Mucosa of descending colon (tissue), 3 donors: ENCODE measurements around the gene ZMPSTE24. TPM values are rescaled to one million over a fixed set of nuclear protein-coding genes. Genes with fewer than 3 reads are reported as not detected.

Source experiments
- ATAC-seq: fragments of 200-7000 bp; cut with Tn5 transposase; one replicate; pipeline ENCODE4 v1.9.1; 2020; ENCODE audit warnings: mild to moderate bottlenecking, moderate library complexity
- DNase-seq, 3 donors: peaks; one replicate each; pipeline ENCODE4 v3.0.0-alpha.2; 2020
- H3K36me3 ChIP-seq: fragments of 200-600 bp; one replicate; pipeline ENCODE4 v1.8.0; 2021; ENCODE audit warnings: low read depth, mild to moderate bottlenecking
- H3K4me1 ChIP-seq: fragments of 200-600 bp; one replicate; pipeline ENCODE4 v1.8.0; 2021; ENCODE audit warnings: low read depth, mild to moderate bottlenecking
- H3K4me3 ChIP-seq: fragments of 200-600 bp; one replicate; pipeline ENCODE4 v1.8.0; 2021; ENCODE audit warnings: mild to moderate bottlenecking
- H3K9me3 ChIP-seq: fragments of 200-600 bp; one replicate; pipeline ENCODE4 v1.8.0; 2021; ENCODE audit warnings: mild to moderate bottlenecking
- CTCF ChIP-seq: fragments of 200-600 bp; IDR thresholded peaks from one replicate; pipeline ENCODE4 v1.8.0; 2022; ENCODE audit warnings: antibody characterized with exemption, mild to moderate bottlenecking
- intact Hi-C, 2 donors: fragments of 100-400 bp; cut with DNase I in 1 of 2; cut with micrococcal nuclease in 1 of 2; formaldehyde crosslinking; loops; one replicate each; pipeline versions ENCODE4 v1.11.0 to v1.11.1; 2022; cut with DNase I, micrococcal nuclease
- total RNA-seq, 3 donors: library from RNA; stranded (reverse); fragmentation: NEBNext Ultra II Directional in 2 of 3; extraction: Animal tissue kit (Norgen Biotek cat#: 25700) in 2 of 3; gene quantifications; one replicate each; pipeline versions ENCODE4 v1.2.1 to v1.2.4, GENCODE V29; 2021 to 2023
- donor health status: DM: no; HTN: no; CAD: no; lungs with moderate emphysema.
- donor health status: DM: no; HTN: no; CAD: no.
- donor health status: DM: no; HTN: yes; CAD: no.

ZMPSTE24 gene
- total RNA-seq, 3 donors from 2014 or later = 46.0 to 51.9 (median 47.0) TPM

- Histone ChIP-seq H3K4me3 (no peak overlapping the region), H3K4me1 (no peaks in the 10 kb centered on the region), H3K36me3 (no peaks in the 10 kb centered on the region), H3K9me3 (no peaks in the 10 kb centered on the region)
- intact Hi-C loops = no loop called here
- ATAC-seq = no peak
- no peak for TF ChIP-seq CTCF
- no peak for DNase-seq
These were observed 45.2 kb downstream of the ZMPSTE24 start for GRCh38 chr1:40303051-40303771.

GRCh38 chr1:40303790-40304189 is 45.8 kb downstream of the ZMPSTE24 start:
- H3K4me1 ChIP-seq = no peaks in the 10 kb centered on the region
- ATAC-seq (no peak), DNase-seq (no peak)
- intact Hi-C loops = no loop called here
- no peaks in the 10 kb centered on the region for H3K36me3 ChIP-seq
- no peak overlapping the region for H3K4me3 ChIP-seq
- H3K9me3 ChIP-seq = no peaks in the 10 kb centered on the region
- no peak for TF ChIP-seq CTCF

GRCh38 chr1:40305451-40305850 is 47.4 kb downstream of the ZMPSTE24 start:
- no peaks in the 10 kb centered on the region for H3K4me1 ChIP-seq
- TF ChIP-seq CTCF = no peak
- no peak overlapping the region for H3K4me3 ChIP-seq
- peak; percentile 48 for ATAC-seq
- intact Hi-C loops = no loop called here
- no peak for DNase-seq
- H3K9me3 ChIP-seq = no peaks in the 10 kb centered on the region
- no peaks in the 10 kb centered on the region for H3K36me3 ChIP-seq

GRCh38 chr1:40305871-40306270 is 47.8 kb downstream of the ZMPSTE24 start:
- intact Hi-C loops = no loop called here
- ATAC-seq (no peak), DNase-seq (no peak)
- Histone ChIP-seq H3K4me3 (no peak overlapping the region), H3K4me1 (no peaks in the 10 kb centered on the region), H3K9me3 (no peaks in the 10 kb centered on the region), H3K36me3 (no peaks in the 10 kb centered on the region)
- no peak for TF ChIP-seq CTCF

- H3K4me1 ChIP-seq = no peaks in the 10 kb centered on the region
- DNase-seq (no peak), ATAC-seq (no peak)
- no peak overlapping the region for H3K4me3 ChIP-seq
- H3K9me3 ChIP-seq = no peaks in the 10 kb centered on the region
- H3K36me3 ChIP-seq = no peaks in the 10 kb centered on the region
- TF ChIP-seq CTCF = no peak
- intact Hi-C loops = no loop called here
These were observed 48.3 kb downstream of the ZMPSTE24 start for GRCh38 chr1:40306296-40306695.

GRCh38 chr1:40307186-40307585 is 49.1 kb downstream of the ZMPSTE24 start:
- Histone ChIP-seq H3K9me3 (no peaks in the 10 kb centered on the region), H3K4me1 (no peaks in the 10 kb centered on the region), H3K4me3 (no peak overlapping the region), H3K36me3 (no peaks in the 10 kb centered on the region)
- intact Hi-C loops = no loop called here
- no peak for TF ChIP-seq CTCF
- ATAC-seq = no peak
- no peak for DNase-seq
